OCI-LY1 (cell line): ENCODE data around the gene ITGB7.

Source experiments
- EZH2 ChIP-seq: fragments of 200-600 bp; sonication (generic), shearing (Covaris generic); IDR thresholded peaks from 2 replicates; pipeline ENCODE4 v1.8.0; 2017; ENCODE audit warnings: borderline replicate concordance, mixed run types, mild to moderate bottlenecking, antibody characterized with exemption, low read length, moderate library complexity, mixed read lengths
- TF ChIP-seq, protein P1 (sequence below): fragments of 200-600 bp; sonication (generic), shearing (Covaris generic); IDR thresholded peaks from 2 replicates; pipeline ENCODE4 v1.5.1; 2017; ENCODE audit warnings: mild to moderate bottlenecking, antibody characterized with exemption, low read length, moderate library complexity, mixed read lengths

- TF ChIP-seq, protein P1, sequence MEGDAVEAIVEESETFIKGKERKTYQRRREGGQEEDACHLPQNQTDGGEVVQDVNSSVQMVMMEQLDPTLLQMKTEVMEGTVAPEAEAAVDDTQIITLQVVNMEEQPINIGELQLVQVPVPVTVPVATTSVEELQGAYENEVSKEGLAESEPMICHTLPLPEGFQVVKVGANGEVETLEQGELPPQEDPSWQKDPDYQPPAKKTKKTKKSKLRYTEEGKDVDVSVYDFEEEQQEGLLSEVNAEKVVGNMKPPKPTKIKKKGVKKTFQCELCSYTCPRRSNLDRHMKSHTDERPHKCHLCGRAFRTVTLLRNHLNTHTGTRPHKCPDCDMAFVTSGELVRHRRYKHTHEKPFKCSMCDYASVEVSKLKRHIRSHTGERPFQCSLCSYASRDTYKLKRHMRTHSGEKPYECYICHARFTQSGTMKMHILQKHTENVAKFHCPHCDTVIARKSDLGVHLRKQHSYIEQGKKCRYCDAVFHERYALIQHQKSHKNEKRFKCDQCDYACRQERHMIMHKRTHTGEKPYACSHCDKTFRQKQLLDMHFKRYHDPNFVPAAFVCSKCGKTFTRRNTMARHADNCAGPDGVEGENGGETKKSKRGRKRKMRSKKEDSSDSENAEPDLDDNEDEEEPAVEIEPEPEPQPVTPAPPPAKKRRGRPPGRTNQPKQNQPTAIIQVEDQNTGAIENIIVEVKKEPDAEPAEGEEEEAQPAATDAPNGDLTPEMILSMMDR: no peak
- no peak for TF ChIP-seq EZH2
These were observed 34.8 kb upstream of the ITGB7 start for GRCh38 chr12:53241623-53242412.
